Body of pancreas (tissue), 4 donors: ENCODE data around the gene IGFN1. TPM values are rescaled to one million over a fixed set of nuclear protein-coding genes. Genes with fewer than 3 reads are reported as not detected.

Experiments
- ATAC-seq: fragments of 150-250 bp; one replicate; pipeline ENCODE4 v1.9.1; 2016
- DNase-seq, 4 donors: peaks; one replicate each; pipeline ENCODE4 v3.0.0-alpha.2; 2019
- H3K27ac ChIP-seq, 4 donors: fragments of 200-600 bp; sonication (generic); 1 replicate in 3 of 4; 2 replicates in 1 of 4; pipeline versions ENCODE4 v1.5.1 to v1.6.1; 2016 to 2019; ENCODE audit warnings: mild to moderate bottlenecking in 1 of 4, mixed read lengths in 1 of 4, moderate library complexity in 1 of 4
- H3K27me3 ChIP-seq, 2 donors: fragments of 200-600 bp; sonication (generic); one replicate each; pipeline ENCODE4 v1.6.0; 2016; ENCODE audit warnings: mild to moderate bottlenecking in 1 of 2
- H3K36me3 ChIP-seq, 2 donors: fragments of 200-600 bp; sonication (generic); replicated peaks in 1 of 2; 2 replicates each; pipeline ENCODE4 v1.5.1; 2016; ENCODE audit warnings: low read depth in 2 of 2; ENCODE audit not compliant: insufficient read depth in 1 of 2
- H3K4me1 ChIP-seq: fragments of 200-600 bp; sonication (generic); one replicate; pipeline ENCODE4 v1.6.0; 2016
- H3K4me3 ChIP-seq, 2 donors: fragments of 200-600 bp; sonication (generic); 1 replicate in 1 of 2; 2 replicates in 1 of 2; pipeline ENCODE4 v1.5.1; 2016 to 2019
- H3K9me3 ChIP-seq, 3 donors: fragments of 200-600 bp; sonication (generic); 1 replicate in 2 of 3; 2 replicates in 1 of 3; pipeline ENCODE4 v1.5.1; 2016
- CTCF ChIP-seq, 7 experiments: fragments of 450-650 bp in 4 of 7; fragments of 200-600 bp in 3 of 7; sonication (generic) in 3 of 7; IDR thresholded peaks; one replicate each; pipeline ENCODE4 v1.5.1; 2016 to 2019; ENCODE audit warnings: antibody characterized with exemption in 7 of 7
- POLR2A ChIP-seq, 3 donors: fragments of 450-650 bp; IDR thresholded peaks; one replicate each; pipeline ENCODE4 v1.6.1; 2016; ENCODE audit warnings: antibody characterized with exemption in 3 of 3, mild to moderate bottlenecking in 2 of 3
- WGBS, 2 donors: methylation state at CpG; one replicate each; pipeline ENCODE4 v1.1.5; 2017; 5-methylcytosine and 5-hydroxymethylcytosine counted together
- intact Hi-C: fragments of 100-400 bp; cut with DNase I; formaldehyde crosslinking; loops from one replicate; pipeline ENCODE4 v1.15.1; 2023
- total RNA-seq, 2 donors: library from RNA; depleted of rRNA; stranded (reverse); fragments of >200 nt; gene quantifications; one replicate each; pipeline ENCODE4 v1.1.0, GENCODE V29; 2016

IGFN1 gene
- total RNA-seq, 2 donors from 2014 or later: 6.9 to 23.1 TPM

GRCh38 chr1:201189085-201189484 is 1.5 kb upstream of the IGFN1 start:
- no peaks in the 10 kb centered on the region for H3K36me3 ChIP-seq
- no peak overlapping the region for H3K27ac ChIP-seq
- H3K4me1 ChIP-seq: no peaks in the 10 kb centered on the region
- no peak overlapping the region for H3K4me3 ChIP-seq
- no peak for DNase-seq
- no peaks in the 10 kb centered on the region for H3K9me3 ChIP-seq
- 62% methylated on average over 2 of the region's 2 CpGs; no CpG with 5 or more reads in 1 of the 2 donors for WGBS, 2 donors
- H3K27me3 ChIP-seq: no peaks in the 10 kb centered on the region
- TF ChIP-seq POLR2A (IDR thresholded peaks at IDR 0.05): no peak
- no peak for TF ChIP-seq CTCF (IDR thresholded peaks at IDR 0.05)
- ATAC-seq: no peak
- intact Hi-C loops: no loop called here

- Histone ChIP-seq H3K4me3 (no peak overlapping the region), H3K27me3 (no peaks in the 10 kb centered on the region), H3K27ac (no peak overlapping the region), H3K4me1 (no peaks in the 10 kb centered on the region), H3K36me3 (no peaks in the 10 kb centered on the region), H3K9me3 (no peaks in the 10 kb centered on the region)
- intact Hi-C loops: no loop called here
- WGBS, 2 donors: 88 to 96% methylated on average over 6 of the region's 6 CpGs
- ATAC-seq (no peak), DNase-seq (no peak)
- no peak for TF ChIP-seq CTCF (IDR thresholded peaks at IDR 0.05)
- no peak for TF ChIP-seq POLR2A (IDR thresholded peaks at IDR 0.05)
Measured at GRCh38 chr1:201190005-201190404, 619 bp upstream of the IGFN1 start.

- H3K27ac ChIP-seq: no peak overlapping the region
- no peaks in the 10 kb centered on the region for H3K4me1 ChIP-seq
- ATAC-seq (no peak), DNase-seq (no peak)
- WGBS, 2 donors: 76 to 79% methylated on average over 15 to 18 of the region's 18 CpGs
- H3K9me3 ChIP-seq: no peaks in the 10 kb centered on the region
- no peaks in the 10 kb centered on the region for H3K27me3 ChIP-seq
- H3K36me3 ChIP-seq: no peaks in the 10 kb centered on the region
- TF ChIP-seq POLR2A (IDR thresholded peaks at IDR 0.05): no peak
- no peak for TF ChIP-seq CTCF (IDR thresholded peaks at IDR 0.05)
- intact Hi-C loops: no loop called here
- H3K4me3 ChIP-seq: no peak overlapping the region
Measured at GRCh38 chr1:201191653-201192260, 1.1 kb downstream of the IGFN1 start.

GRCh38 chr1:201192261-201192788 is 1.7 kb downstream of the IGFN1 start:
- Histone ChIP-seq H3K27me3 (no peaks in the 10 kb centered on the region), H3K4me1 (no peaks in the 10 kb centered on the region), H3K4me3 (no peak overlapping the region), H3K27ac (no peak overlapping the region), H3K9me3 (no peaks in the 10 kb centered on the region), H3K36me3 (no peaks in the 10 kb centered on the region)
- ATAC-seq: no peak
- TF ChIP-seq CTCF (IDR thresholded peaks at IDR 0.05) (no peak), POLR2A (IDR thresholded peaks at IDR 0.05) (no peak)
- WGBS, 2 donors: 75 to 82% methylated on average over 3 of the region's 3 CpGs
- intact Hi-C loops: no loop called here
- peak in 1 of 4 donors; percentile 13 for DNase-seq

GRCh38 chr1:201194046-201194445 is 3.4 kb downstream of the IGFN1 start:
- no peak for TF ChIP-seq POLR2A (IDR thresholded peaks at IDR 0.05)
- TF ChIP-seq CTCF (IDR thresholded peaks at IDR 0.05): no peak
- Histone ChIP-seq H3K4me1 (no peaks in the 10 kb centered on the region), H3K27ac (no peak overlapping the region), H3K9me3 (no peaks in the 10 kb centered on the region), H3K27me3 (no peaks in the 10 kb centered on the region), H3K36me3 (no peaks in the 10 kb centered on the region), H3K4me3 (no peak overlapping the region)
- ATAC-seq: no peak
- WGBS, 2 donors: 72 to 100% methylated on average over 2 to 6 of the region's 6 CpGs
- DNase-seq: no peak
- intact Hi-C loops: no loop called here
